GM10248 (cell line): ENCODE results near the gene CPSF4.

Source experiments
- CTCF ChIA-PET: fragments of 300-600 bp; sonication (Branson Sonifier 250); formaldehyde crosslinking; extraction: SDS; loops from one replicate; lab custom pipeline; 2021; ENCODE audit warnings: antibody characterized with exemption; lab: Yijun Ruan, JAX
- POLR2A ChIA-PET: fragments of 350-650 bp; sonication (Branson Sonifier 250); formaldehyde crosslinking; extraction: SDS; loops from one replicate; lab custom pipeline; 2020; ENCODE audit warnings: antibody characterized with exemption; lab: Yijun Ruan, JAX
- DNase-seq: peaks from one replicate; pipeline ENCODE4 v3.0.0; 2012; ENCODE audit errors: extremely low spot score
- CTCF ChIP-seq: IDR thresholded peaks from 2 replicates; pipeline ENCODE4 v1.5.1; 2012; ENCODE audit warnings: mild to moderate bottlenecking, low read depth; ENCODE audit errors: extremely low read depth, missing control alignments, control extremely low read depth

The CPSF4 gene

GRCh38 chr7:99437946-99438572 is 684 bp upstream of the CPSF4 start:
- POLR2A ChIA-PET, result interaction anchor here (0.6 to 1.0 kb wide), 5 partner anchors 16 to 67 kb away, joined by 3 read pairs; no protein-coding TSS in a partner anchor

GRCh38 chr7:99440195-99440594 is 1.5 kb downstream of the CPSF4 start:
- DNase-seq, result no peak
- POLR2A ChIA-PET, result no interaction called here
- no peak for TF ChIP-seq CTCF
- CTCF ChIA-PET, result no interaction called here

More at GRCh38 chr7:99437946-99438572, 684 bp upstream of the CPSF4 start:
- no peak for DNase-seq
- no peak for TF ChIP-seq CTCF
- CTCF ChIA-PET, result interaction anchor here (0.6 kb wide), 1 partner anchor 21 kb away, joined by 3 read pairs; no protein-coding TSS in a partner anchor

GRCh38 chr7:99446096-99446495 is 7.4 kb downstream of the CPSF4 start:
- CTCF ChIA-PET, result no interaction called here
- no peak for DNase-seq
- TF ChIP-seq CTCF, result no peak
- POLR2A ChIA-PET, result no interaction called here

GRCh38 chr7:99447943-99448342 is 9.2 kb downstream of the CPSF4 start:
- no peak for DNase-seq
- CTCF ChIA-PET, result interaction anchor here (1.0 to 3.4 kb wide), 2 partner anchors 12 to 23 kb away, joined by 3 to 9 read pairs; no protein-coding TSS in a partner anchor
- TF ChIP-seq CTCF, result no peak
- POLR2A ChIA-PET, result no interaction called here

GRCh38 chr7:99448855-99449254 is 10.1 kb downstream of the CPSF4 start:
- no peak for TF ChIP-seq CTCF
- CTCF ChIA-PET, result interaction anchor here (1.1 to 3.4 kb wide), 2 partner anchors 11 to 18 kb away, joined by 3 to 9 read pairs; no protein-coding TSS in a partner anchor
- DNase-seq, result no peak
- POLR2A ChIA-PET, result no interaction called here

- CTCF ChIA-PET, result interaction anchor here (1.1 to 3.4 kb wide), 2 partner anchors 11 to 18 kb away, joined by 3 to 9 read pairs; no protein-coding TSS in a partner anchor
- DNase-seq, result no peak
- POLR2A ChIA-PET, result no interaction called here
- no peak for TF ChIP-seq CTCF
These were observed 10.6 kb downstream of the CPSF4 start for GRCh38 chr7:99449326-99449725.
